ENCODE measurements around the gene RGPD6.
"Not testable (repeated sequence)": the region's sequence is repeated elsewhere in the genome, so short reads cannot be mapped to it uniquely, and the experiment has no call there.

DNA sequence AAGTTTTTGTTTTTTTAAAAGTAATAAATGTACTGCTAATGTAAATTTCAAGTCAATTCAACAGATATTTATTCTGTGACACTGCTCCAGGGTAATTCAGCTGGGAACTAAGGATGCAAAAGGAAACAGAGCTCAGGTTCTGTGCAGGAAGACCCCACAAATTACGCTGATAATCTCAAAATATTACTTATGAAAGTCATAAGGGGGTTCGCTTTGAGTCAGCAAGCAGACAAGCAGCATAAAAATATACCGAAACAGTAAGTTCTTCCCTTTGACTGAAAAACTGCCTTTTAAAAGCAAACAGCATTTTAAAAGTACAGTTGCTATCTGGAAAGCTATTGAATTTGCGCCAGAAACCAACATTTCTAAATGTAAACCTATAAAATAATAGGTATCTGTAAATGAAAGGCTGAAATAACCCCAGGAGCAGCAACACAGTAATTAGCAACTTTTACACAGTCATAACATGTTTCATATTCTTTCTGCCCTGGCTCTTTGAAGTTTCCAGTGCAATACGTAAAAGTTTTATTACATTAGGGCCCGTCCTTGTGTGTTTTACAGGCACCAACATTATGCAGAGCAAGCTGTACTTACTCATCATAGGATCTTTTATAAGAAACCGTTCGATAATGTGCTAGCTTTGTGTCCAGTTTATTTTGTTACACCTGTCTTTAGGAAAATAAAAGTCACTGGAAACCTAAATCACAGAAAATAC is 31.9 kb upstream of the RGPD6 start:
- TF ChIP-seq SP2 (tag by site-specific recombination; IDR thresholded peaks at IDR 0.05); ZNF266 (tag by site-specific recombination; IDR thresholded peaks at IDR 0.05; ENCODE audit: low read depth); ZNF571 (tag by site-specific recombination; IDR thresholded peaks at IDR 0.05); ZNF274 (IDR thresholded peaks at IDR 0.05; ENCODE audit: low read length); ZNF274 (tag by site-specific recombination; IDR thresholded peaks at IDR 0.05; ENCODE audit: borderline replicate concordance): not testable (repeated sequence)
- TF ChIP-seq, protein P1, sequence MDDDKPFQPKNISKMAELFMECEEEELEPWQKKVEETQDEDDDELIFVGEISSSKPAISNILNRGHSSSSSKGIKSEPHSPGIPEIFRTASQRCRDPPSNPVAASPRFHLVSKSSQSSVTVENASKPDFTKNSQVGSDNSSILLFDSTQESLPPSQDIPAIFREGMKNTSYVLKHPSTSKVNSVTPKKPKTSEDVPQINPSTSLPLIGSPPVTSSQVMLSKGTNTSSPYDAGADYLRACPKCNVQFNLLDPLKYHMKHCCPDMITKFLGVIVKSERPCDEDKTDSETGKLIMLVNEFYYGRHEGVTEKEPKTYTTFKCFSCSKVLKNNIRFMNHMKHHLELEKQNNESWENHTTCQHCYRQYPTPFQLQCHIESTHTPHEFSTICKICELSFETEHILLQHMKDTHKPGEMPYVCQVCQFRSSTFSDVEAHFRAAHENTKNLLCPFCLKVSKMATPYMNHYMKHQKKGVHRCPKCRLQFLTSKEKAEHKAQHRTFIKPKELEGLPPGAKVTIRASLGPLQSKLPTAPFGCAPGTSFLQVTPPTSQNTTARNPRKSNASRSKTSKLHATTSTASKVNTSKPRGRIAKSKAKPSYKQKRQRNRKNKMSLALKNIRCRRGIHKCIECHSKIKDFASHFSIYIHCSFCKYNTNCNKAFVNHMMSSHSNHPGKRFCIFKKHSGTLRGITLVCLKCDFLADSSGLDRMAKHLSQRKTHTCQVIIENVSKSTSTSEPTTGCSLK (tag by site-specific recombination; IDR thresholded peaks at IDR 0.05) = not testable (repeated sequence)
- TF ChIP-seq, protein P2, sequence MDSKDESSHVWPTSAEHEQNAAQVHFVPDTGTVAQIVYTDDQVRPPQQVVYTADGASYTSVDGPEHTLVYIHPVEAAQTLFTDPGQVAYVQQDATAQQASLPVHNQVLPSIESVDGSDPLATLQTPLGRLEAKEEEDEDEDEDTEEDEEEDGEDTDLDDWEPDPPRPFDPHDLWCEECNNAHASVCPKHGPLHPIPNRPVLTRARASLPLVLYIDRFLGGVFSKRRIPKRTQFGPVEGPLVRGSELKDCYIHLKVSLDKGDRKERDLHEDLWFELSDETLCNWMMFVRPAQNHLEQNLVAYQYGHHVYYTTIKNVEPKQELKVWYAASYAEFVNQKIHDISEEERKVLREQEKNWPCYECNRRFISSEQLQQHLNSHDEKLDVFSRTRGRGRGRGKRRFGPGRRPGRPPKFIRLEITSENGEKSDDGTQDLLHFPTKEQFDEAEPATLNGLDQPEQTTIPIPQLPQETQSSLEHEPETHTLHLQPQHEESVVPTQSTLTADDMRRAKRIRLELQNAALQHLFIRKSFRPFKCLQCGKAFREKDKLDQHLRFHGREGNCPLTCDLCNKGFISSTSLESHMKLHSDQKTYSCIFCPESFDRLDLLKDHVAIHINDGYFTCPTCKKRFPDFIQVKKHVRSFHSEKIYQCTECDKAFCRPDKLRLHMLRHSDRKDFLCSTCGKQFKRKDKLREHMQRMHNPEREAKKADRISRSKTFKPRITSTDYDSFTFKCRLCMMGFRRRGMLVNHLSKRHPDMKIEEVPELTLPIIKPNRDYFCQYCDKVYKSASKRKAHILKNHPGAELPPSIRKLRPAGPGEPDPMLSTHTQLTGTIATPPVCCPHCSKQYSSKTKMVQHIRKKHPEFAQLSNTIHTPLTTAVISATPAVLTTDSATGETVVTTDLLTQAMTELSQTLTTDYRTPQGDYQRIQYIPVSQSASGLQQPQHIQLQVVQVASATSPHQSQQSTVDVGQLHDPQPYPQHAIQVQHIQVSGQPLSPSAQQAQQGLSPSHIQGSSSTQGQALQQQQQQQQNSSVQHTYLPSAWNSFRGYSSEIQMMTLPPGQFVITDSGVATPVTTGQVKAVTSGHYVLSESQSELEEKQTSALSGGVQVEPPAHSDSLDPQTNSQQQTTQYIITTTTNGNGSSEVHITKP (tag by site-specific recombination; IDR thresholded peaks at IDR 0.05) = not testable (repeated sequence)
- TF ChIP-seq, protein P3, sequence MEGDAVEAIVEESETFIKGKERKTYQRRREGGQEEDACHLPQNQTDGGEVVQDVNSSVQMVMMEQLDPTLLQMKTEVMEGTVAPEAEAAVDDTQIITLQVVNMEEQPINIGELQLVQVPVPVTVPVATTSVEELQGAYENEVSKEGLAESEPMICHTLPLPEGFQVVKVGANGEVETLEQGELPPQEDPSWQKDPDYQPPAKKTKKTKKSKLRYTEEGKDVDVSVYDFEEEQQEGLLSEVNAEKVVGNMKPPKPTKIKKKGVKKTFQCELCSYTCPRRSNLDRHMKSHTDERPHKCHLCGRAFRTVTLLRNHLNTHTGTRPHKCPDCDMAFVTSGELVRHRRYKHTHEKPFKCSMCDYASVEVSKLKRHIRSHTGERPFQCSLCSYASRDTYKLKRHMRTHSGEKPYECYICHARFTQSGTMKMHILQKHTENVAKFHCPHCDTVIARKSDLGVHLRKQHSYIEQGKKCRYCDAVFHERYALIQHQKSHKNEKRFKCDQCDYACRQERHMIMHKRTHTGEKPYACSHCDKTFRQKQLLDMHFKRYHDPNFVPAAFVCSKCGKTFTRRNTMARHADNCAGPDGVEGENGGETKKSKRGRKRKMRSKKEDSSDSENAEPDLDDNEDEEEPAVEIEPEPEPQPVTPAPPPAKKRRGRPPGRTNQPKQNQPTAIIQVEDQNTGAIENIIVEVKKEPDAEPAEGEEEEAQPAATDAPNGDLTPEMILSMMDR (tag by site-specific recombination; IDR thresholded peaks at IDR 0.05) = not testable (repeated sequence)
- TF ChIP-seq, protein P4, sequence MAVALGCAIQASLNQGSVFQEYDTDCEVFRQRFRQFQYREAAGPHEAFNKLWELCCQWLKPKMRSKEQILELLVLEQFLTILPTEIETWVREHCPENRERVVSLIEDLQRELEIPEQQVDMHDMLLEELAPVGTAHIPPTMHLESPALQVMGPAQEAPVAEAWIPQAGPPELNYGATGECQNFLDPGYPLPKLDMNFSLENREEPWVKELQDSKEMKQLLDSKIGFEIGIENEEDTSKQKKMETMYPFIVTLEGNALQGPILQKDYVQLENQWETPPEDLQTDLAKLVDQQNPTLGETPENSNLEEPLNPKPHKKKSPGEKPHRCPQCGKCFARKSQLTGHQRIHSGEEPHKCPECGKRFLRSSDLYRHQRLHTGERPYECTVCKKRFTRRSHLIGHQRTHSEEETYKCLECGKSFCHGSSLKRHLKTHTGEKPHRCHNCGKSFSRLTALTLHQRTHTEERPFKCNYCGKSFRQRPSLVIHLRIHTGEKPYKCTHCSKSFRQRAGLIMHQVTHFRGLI (tag by site-specific recombination; IDR thresholded peaks at IDR 0.05) = not testable (repeated sequence)
- TF ChIP-seq, protein P5, sequence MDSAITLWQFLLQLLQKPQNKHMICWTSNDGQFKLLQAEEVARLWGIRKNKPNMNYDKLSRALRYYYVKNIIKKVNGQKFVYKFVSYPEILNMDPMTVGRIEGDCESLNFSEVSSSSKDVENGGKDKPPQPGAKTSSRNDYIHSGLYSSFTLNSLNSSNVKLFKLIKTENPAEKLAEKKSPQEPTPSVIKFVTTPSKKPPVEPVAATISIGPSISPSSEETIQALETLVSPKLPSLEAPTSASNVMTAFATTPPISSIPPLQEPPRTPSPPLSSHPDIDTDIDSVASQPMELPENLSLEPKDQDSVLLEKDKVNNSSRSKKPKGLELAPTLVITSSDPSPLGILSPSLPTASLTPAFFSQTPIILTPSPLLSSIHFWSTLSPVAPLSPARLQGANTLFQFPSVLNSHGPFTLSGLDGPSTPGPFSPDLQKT (IDR thresholded peaks at IDR 0.05; ENCODE audit: borderline replicate concordance, low read depth, low read length) = not testable (repeated sequence)
